Spleen (tissue), 11 donors: ENCODE data around the gene DOCK2. TPM values are rescaled to one million over a fixed set of nuclear protein-coding genes. Genes with fewer than 3 reads are reported as not detected.

Experiments
- DNase-seq: peaks from one replicate; pipeline ENCODE4 v3.0.0-alpha.2; 2020
- H3K27ac ChIP-seq, 8 donors: fragments of 200-600 bp; sonication (generic) in 7 of 8; 1 replicate in 4 of 8; 2 replicates in 4 of 8; pipeline versions ENCODE4 v1.5.0 to v1.8.0; 2016 to 2021; ENCODE audit warnings: inconsistent platforms in 4 of 8, mild to moderate bottlenecking in 4 of 8, moderate library complexity in 1 of 8
- H3K27me3 ChIP-seq, 7 donors: fragments of 200-600 bp; sonication (generic) in 6 of 7; replicated peaks in 1 of 7; 1 replicate in 4 of 7; 2 replicates in 3 of 7; pipeline versions ENCODE4 v1.5.0 to v1.8.0; 2016 to 2021; ENCODE audit warnings: inconsistent platforms in 3 of 7, mild to moderate bottlenecking in 1 of 7
- H3K36me3 ChIP-seq, 6 donors: fragments of 200-600 bp; sonication (generic) in 5 of 6; 1 replicate in 4 of 6; 2 replicates in 2 of 6; pipeline versions ENCODE4 v1.5.0 to v1.8.0; 2016 to 2021; ENCODE audit warnings: inconsistent platforms in 2 of 6
- H3K4me1 ChIP-seq, 6 donors: fragments of 200-600 bp; sonication (generic) in 5 of 6; 1 replicate in 3 of 6; 2 replicates in 3 of 6; pipeline versions ENCODE4 v1.5.0 to v1.8.0; 2016 to 2021; ENCODE audit warnings: inconsistent platforms in 3 of 6
- H3K4me3 ChIP-seq, 8 donors: fragments of 200-600 bp; sonication (generic) in 7 of 8; 1 replicate in 4 of 8; 2 replicates in 4 of 8; pipeline versions ENCODE4 v1.5.0 to v1.8.0; 2016 to 2021; ENCODE audit warnings: inconsistent platforms in 4 of 8, mild to moderate bottlenecking in 4 of 8, moderate library complexity in 2 of 8
- H3K9me3 ChIP-seq, 8 donors: fragments of 200-600 bp; sonication (generic) in 7 of 8; 1 replicate in 4 of 8; 2 replicates in 4 of 8; pipeline versions ENCODE4 v1.5.0 to v1.8.0; 2016 to 2021; ENCODE audit warnings: inconsistent platforms in 4 of 8
- CTCF ChIP-seq, 11 experiments: fragments of 200-600 bp in 7 of 11; fragments of 450-650 bp in 4 of 11; sonication (generic) in 4 of 11; IDR thresholded peaks in 8 of 11; conservative IDR thresholded peaks in 3 of 11; 1 replicate in 7 of 11; 2 replicates in 4 of 11; pipeline versions ENCODE4 v1.4.0 to v1.8.0; 2016 to 2021; ENCODE audit warnings: antibody characterized with exemption in 11 of 11, inconsistent platforms in 4 of 11, mild to moderate bottlenecking in 1 of 11
- POLR2A ChIP-seq, 3 donors: fragments of 450-650 bp; IDR thresholded peaks; one replicate each; pipeline ENCODE4 v1.5.1; 2017; ENCODE audit warnings: antibody characterized with exemption in 3 of 3, mild to moderate bottlenecking in 1 of 3
- POLR2AphosphoS5 ChIP-seq, 3 donors: sonication (generic); formaldehyde crosslinking; IDR thresholded peaks; one replicate each; pipeline ENCODE4 v1.5.1; 2017; ENCODE audit warnings: antibody characterized with exemption in 3 of 3
- WGBS, 5 donors: extraction: QIAGEN DNeasy Blood & Tissue Kit in 3 of 5; methylation state at CpG; one replicate each; pipeline versions ENCODE4 v1.1.5 to v1.1.7; 2013 to 2018; 5-methylcytosine and 5-hydroxymethylcytosine counted together
- intact Hi-C: fragments of 100-400 bp; cut with DNase I; formaldehyde crosslinking; loops from one replicate; pipeline ENCODE4 v1.15.0; 2023; ENCODE audit warnings: low total_unique reads
- polyA plus RNA-seq, 3 donors: library from polyadenylated mRNA; stranded (reverse); fragments of 200-250 nt; gene quantifications; one replicate each; pipeline ENCODE4 v1.2.1, GENCODE V29; 2013
- total RNA-seq, 7 donors: library from RNA; depleted of rRNA in 3 of 7; stranded (reverse); fragments of >200 nt in 3 of 7; fragmentation: NEBNext Ultra II Directional in 4 of 7; extraction: Animal tissue kit (Norgen Biotek cat#: 25700) in 4 of 7; gene quantifications; one replicate each; pipeline versions ENCODE4 v1.1.0 to v1.2.1, GENCODE V29; 2016 to 2021
- donor health status: healthy with polysubstance abuse.
- donor health status: DM: no; HTN: no; CAD: no; lungs with moderate emphysema.
- donor health status: DM: no; HTN: no; CAD: no.
- donor health status: Bipolar disorder and iron deficiency.
- donor health status: healthy.
- donor health status: DM: no; HTN: no; CAD: no.
- donor health status: DM: yes; HTN: yes; CAD: no.

The DOCK2 gene
- total and polyA plus RNA-seq, 10 donors, result 30.6 to 321 (median 198) TPM

- intact Hi-C loops, result no loop called here
- no peaks in the 10 kb centered on the region for H3K27me3 ChIP-seq
- no peak overlapping the region for H3K27ac ChIP-seq
- WGBS, 5 donors, result 22 to 60% (median 36%) methylated on average over 1 of the region's 1 CpG
- peaks cover 8 to 47% (median 30%) of the 10 kb centered on the region in 6 donors for H3K4me1 ChIP-seq
- no peak for DNase-seq
- H3K4me3 ChIP-seq, result no peak overlapping the region
- TF ChIP-seq CTCF (IDR thresholded peaks at IDR 0.05 in 8 of 11, conservative IDR thresholded peaks at IDR 0.05 in 3 of 11), result no peak
- TF ChIP-seq POLR2AphosphoS5 (IDR thresholded peaks at IDR 0.05), result peak in 1 of 3 donors; percentile 44
- H3K36me3 ChIP-seq, result no peaks in the 10 kb centered on the region
- H3K9me3 ChIP-seq, result peaks cover 0 to 10% (median 7%) of the 10 kb centered on the region in 8 donors
Measured at GRCh38 chr5:170095646-170096045, 458.6 kb downstream of the DOCK2 start.

- DNase-seq, result peak; percentile 86
- H3K4me1 ChIP-seq, result peaks cover 8 to 47% (median 30%) of the 10 kb centered on the region in 6 donors
- peak; percentile 66 to 93 (median 83) for TF ChIP-seq POLR2AphosphoS5 (IDR thresholded peaks at IDR 0.05)
- no peak for TF ChIP-seq CTCF (IDR thresholded peaks at IDR 0.05 in 8 of 11, conservative IDR thresholded peaks at IDR 0.05 in 3 of 11)
- TF ChIP-seq POLR2A (IDR thresholded peaks at IDR 0.05), result no peak
- H3K27me3 ChIP-seq, result no peaks in the 10 kb centered on the region
- H3K27ac ChIP-seq, result peak overlapping the region in 5 of 8 donors; percentile 27 to 58 (median 41)
- H3K4me3 ChIP-seq, result no peak overlapping the region
- intact Hi-C loops, result no loop called here
- H3K9me3 ChIP-seq, result peaks cover 0 to 10% (median 7%) of the 10 kb centered on the region in 8 donors
- 23 to 36% (median 31%) methylated on average over 9 of the region's 9 CpGs for whole genome bisulfite sequencing, 5 donors
- no peaks in the 10 kb centered on the region for H3K36me3 ChIP-seq
Measured at GRCh38 chr5:170097934-170098333, 460.9 kb downstream of the DOCK2 start.

GRCh38 chr5:170100066-170100943 lies 463.2 kb downstream of the DOCK2 start:
- Histone ChIP-seq H3K27me3 (no peaks in the 10 kb centered on the region), H3K4me1 (peaks cover 8 to 42% (median 28%) of the 10 kb centered on the region in 6 donors), H3K9me3 (peaks cover 0 to 10% (median 7%) of the 10 kb centered on the region in 8 donors), H3K36me3 (no peaks in the 10 kb centered on the region), H3K27ac (no peak overlapping the region), H3K4me3 (no peak overlapping the region)
- peak; percentile 51 to 82 (median 70) for TF ChIP-seq CTCF (IDR thresholded peaks at IDR 0.05 in 8 of 11, conservative IDR thresholded peaks at IDR 0.05 in 3 of 11)
- TF ChIP-seq POLR2AphosphoS5 (IDR thresholded peaks at IDR 0.05), result no peak
- no peak for TF ChIP-seq POLR2A (IDR thresholded peaks at IDR 0.05)
- intact Hi-C loops, result loop anchor here (2.0 to 5.0 kb wide), 2 partner anchors 82 to 322 kb away; no protein-coding TSS in a partner anchor
- 32 to 35% (median 33%) methylated on average over 12 to 13 of the region's 13 CpGs for WGBS, 5 donors
- peak; percentile 80 for DNase-seq

GRCh38 chr5:170103447-170103846 lies 466.4 kb downstream of the DOCK2 start:
- no peak overlapping the region for H3K27ac ChIP-seq
- no peak for TF ChIP-seq CTCF (IDR thresholded peaks at IDR 0.05 in 8 of 11, conservative IDR thresholded peaks at IDR 0.05 in 3 of 11)
- TF ChIP-seq POLR2A (IDR thresholded peaks at IDR 0.05), result no peak
- TF ChIP-seq POLR2AphosphoS5 (IDR thresholded peaks at IDR 0.05), result no peak
- DNase-seq, result no peak
- intact Hi-C loops, result loop anchor here (5.0 kb wide), 1 partner anchor 319 kb away; no protein-coding TSS in a partner anchor
- 94 to 100% (median 96%) methylated on average over 1 of the region's 1 CpG for WGBS, 5 donors
- peaks cover 0 to 10% (median 4%) of the 10 kb centered on the region in 6 donors for H3K4me1 ChIP-seq
- peaks cover 0 to 10% (median 7%) of the 10 kb centered on the region in 8 donors for H3K9me3 ChIP-seq
- H3K4me3 ChIP-seq, result no peak overlapping the region
- H3K27me3 ChIP-seq, result peaks cover 0 to 13% (median 0%) of the 10 kb centered on the region in 7 donors
- no peaks in the 10 kb centered on the region for H3K36me3 ChIP-seq
